Right cardiac atrium (tissue), 5 donors: ENCODE measurements around the gene TBRG4. TPM values are rescaled to one million over a fixed set of nuclear protein-coding genes. Genes with fewer than 3 reads are reported as not detected.

ENCODE experiments used
- ATAC-seq, 2 donors: fragments of 200-7000 bp; cut with Tn5 transposase; one replicate each; pipeline versions ENCODE4 v1.8.0 to v1.9.1; 2020; ENCODE audit warnings: moderate library complexity in 2 of 2, mild to moderate bottlenecking in 1 of 2
- DNase-seq, 3 donors: peaks; one replicate each; pipeline ENCODE4 v3.0.0-alpha.2; 2020
- H3K27ac ChIP-seq: one replicate; pipeline ENCODE4 v1.5.1; 2013; ENCODE audit warnings: mild to moderate bottlenecking, low read length, control low read depth, moderate library complexity
- H3K27me3 ChIP-seq: one replicate; pipeline ENCODE4 v1.6.1; 2013; ENCODE audit not compliant: control insufficient read depth, insufficient read depth
- H3K4me1 ChIP-seq: one replicate; pipeline ENCODE4 v1.6.1; 2013; ENCODE audit warnings: low read length; ENCODE audit not compliant: control insufficient read depth, insufficient read depth
- H3K4me3 ChIP-seq: one replicate; pipeline ENCODE4 v1.5.1; 2013; ENCODE audit warnings: low read length, control low read depth
- H3K9me3 ChIP-seq: one replicate; pipeline ENCODE4 v1.6.1; 2013; ENCODE audit warnings: low read length; ENCODE audit not compliant: control insufficient read depth
- WGBS: extraction: QIAGEN DNeasy Blood & Tissue Kit; methylation state at CpG from one replicate; pipeline ENCODE4 v1.1.7; 2013; 5-methylcytosine and 5-hydroxymethylcytosine counted together
- intact Hi-C, 4 donors: fragments of 100-400 bp; cut with DNase I; formaldehyde crosslinking; loops; one replicate each; pipeline versions ENCODE4 v1.11.0 to v1.14.0; 2022 to 2023
- polyA plus RNA-seq: library from polyadenylated mRNA; stranded (reverse); fragments of 200-250 nt; gene quantifications from one replicate; pipeline ENCODE4 v1.2.3, GENCODE V29; 2013
- total RNA-seq, 4 donors: library from RNA; stranded (reverse); fragmentation: NEBNext Ultra II Directional; extraction: Animal tissue kit (Norgen Biotek cat#: 25700); gene quantifications; one replicate each; pipeline ENCODE4 v1.2.1, GENCODE V29; 2021
- donor health status: healthy with polysubstance abuse.
- donor health status: DM: no; HTN: yes; CAD: no.
- donor health status: DM: no; HTN: no; CAD: no.
- donor health status: DM: no; HTN: yes; CAD: no; lungs with severe emphysema.
- donor health status: DM: yes; HTN: yes; CAD: no.

Gene TBRG4
- total and polyA plus RNA-seq, 5 donors, result 46.2 to 68.1 (median 55.0) TPM

DNA sequence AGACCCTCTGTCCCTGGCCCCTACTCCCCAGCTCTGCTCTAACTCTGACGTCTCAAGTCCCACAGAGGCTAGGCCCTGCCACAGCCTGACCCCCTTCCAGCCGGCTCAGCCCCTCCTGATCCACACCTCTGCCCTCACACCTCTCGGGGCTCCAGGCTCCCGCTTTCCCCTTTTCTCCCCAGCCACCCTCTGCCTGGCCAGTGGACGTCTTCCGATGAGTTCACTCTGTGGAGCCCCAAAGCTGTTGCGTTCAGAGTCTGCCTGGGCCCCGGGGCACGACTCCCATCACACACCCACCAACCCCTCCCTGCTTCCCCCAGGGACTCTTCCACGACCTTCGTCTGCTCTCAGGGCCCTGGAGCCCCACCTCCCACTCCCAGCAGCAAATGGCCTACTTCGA lies 18.4 kb upstream of the TBRG4 start:
- intact Hi-C loops, result loop anchor here (5.0 to 10.0 kb wide), 3 partner anchors 155 to 265 kb away; partner anchors contain the start of gene MYO1G (in 1 of the 4)
- Histone ChIP-seq H3K4me1 (no peaks in the 10 kb centered on the region), H3K27ac (no peak overlapping the region), H3K4me3 (no peak overlapping the region), H3K9me3 (no peaks in the 10 kb centered on the region), H3K27me3 (no peaks in the 10 kb centered on the region)
- no peak for ATAC-seq
- 71% methylated on average over 12 of the region's 12 CpGs for WGBS
- DNase-seq, result no peak

DNA sequence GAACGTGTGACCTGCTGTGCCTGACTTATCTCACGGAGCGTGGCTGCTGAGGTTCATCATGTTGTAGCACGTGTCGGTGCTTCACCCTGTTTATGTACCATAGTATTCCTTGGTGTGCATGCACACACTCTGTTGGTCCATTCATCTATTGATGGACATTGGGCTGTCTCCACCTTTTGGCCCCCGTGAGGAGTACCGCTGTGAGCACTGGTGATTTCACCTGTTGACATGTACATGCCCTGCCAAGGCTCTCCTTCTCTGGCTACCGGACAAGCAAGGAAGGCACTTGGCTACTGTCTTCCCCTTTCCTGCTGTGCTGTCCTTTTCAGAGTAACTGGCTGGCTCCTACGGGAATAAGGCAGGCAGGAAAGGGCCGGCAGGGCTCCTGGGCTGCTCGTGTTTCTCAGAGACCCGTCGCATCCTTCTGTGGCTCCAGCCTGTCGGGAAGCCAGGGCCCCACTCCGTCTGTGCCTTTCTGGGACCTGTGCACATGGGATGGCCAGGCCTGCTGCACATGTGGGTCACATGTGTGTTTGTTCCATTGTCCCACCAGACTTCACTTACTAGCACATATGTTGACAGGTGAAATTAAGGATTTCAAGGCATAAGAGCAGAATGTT lies 17.8 kb upstream of the TBRG4 start:
- 58% methylated on average over 15 of the region's 15 CpGs for WGBS
- no peak overlapping the region for H3K4me3 ChIP-seq
- H3K27me3 ChIP-seq, result no peaks in the 10 kb centered on the region
- intact Hi-C loops, result loop anchor here in 1 of 4 donors (10.0 kb wide), 1 partner anchor 154 kb away; the partner anchor contains the start of gene MYO1G
- H3K4me1 ChIP-seq, result no peaks in the 10 kb centered on the region
- no peak overlapping the region for H3K27ac ChIP-seq
- no peaks in the 10 kb centered on the region for H3K9me3 ChIP-seq
- ATAC-seq (no peak), DNase-seq (no peak)

GRCh38 chr7:45126920-45127319 lies 15.4 kb upstream of the TBRG4 start:
- WGBS, result 77% methylated on average over 6 of the region's 6 CpGs
- no peak for ATAC-seq
- Histone ChIP-seq H3K27me3 (no peaks in the 10 kb centered on the region), H3K9me3 (no peaks in the 10 kb centered on the region), H3K4me1 (no peaks in the 10 kb centered on the region), H3K27ac (no peak overlapping the region), H3K4me3 (no peak overlapping the region)
- intact Hi-C loops, result loop anchor here in 1 of 4 donors (10.0 kb wide), 1 partner anchor 152 kb away; the partner anchor contains the start of gene MYO1G
- DNase-seq, result no peak

DNA sequence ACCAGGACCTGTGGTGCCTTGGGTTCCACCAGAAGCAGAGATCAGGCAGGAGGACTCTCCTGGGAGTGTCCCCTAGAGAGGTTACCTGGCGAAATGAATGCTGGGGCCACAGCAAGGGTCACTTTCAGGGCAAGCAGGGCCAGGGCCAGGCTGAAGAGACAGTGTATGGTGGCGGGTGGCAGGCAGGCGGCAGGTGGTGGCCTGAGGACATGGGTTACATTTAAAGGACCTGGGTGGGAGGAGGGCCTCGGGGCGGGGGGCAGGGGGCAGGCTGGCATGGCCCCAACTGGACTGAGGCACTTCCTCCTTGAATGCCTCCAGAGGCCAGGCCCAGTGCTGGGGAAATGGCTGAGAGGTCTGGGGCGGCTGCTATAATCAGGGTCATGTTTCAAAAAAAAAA lies 14.7 kb upstream of the TBRG4 start:
- Histone ChIP-seq H3K9me3 (no peaks in the 10 kb centered on the region), H3K27ac (no peak overlapping the region), H3K4me1 (no peaks in the 10 kb centered on the region), H3K4me3 (no peak overlapping the region), H3K27me3 (no peaks in the 10 kb centered on the region)
- 75% methylated on average over 6 of the region's 6 CpGs for WGBS
- ATAC-seq (no peak), DNase-seq (no peak)
- intact Hi-C loops, result loop anchor here in 1 of 4 donors (10.0 kb wide), 1 partner anchor 151 kb away; the partner anchor contains the start of gene MYO1G

DNA sequence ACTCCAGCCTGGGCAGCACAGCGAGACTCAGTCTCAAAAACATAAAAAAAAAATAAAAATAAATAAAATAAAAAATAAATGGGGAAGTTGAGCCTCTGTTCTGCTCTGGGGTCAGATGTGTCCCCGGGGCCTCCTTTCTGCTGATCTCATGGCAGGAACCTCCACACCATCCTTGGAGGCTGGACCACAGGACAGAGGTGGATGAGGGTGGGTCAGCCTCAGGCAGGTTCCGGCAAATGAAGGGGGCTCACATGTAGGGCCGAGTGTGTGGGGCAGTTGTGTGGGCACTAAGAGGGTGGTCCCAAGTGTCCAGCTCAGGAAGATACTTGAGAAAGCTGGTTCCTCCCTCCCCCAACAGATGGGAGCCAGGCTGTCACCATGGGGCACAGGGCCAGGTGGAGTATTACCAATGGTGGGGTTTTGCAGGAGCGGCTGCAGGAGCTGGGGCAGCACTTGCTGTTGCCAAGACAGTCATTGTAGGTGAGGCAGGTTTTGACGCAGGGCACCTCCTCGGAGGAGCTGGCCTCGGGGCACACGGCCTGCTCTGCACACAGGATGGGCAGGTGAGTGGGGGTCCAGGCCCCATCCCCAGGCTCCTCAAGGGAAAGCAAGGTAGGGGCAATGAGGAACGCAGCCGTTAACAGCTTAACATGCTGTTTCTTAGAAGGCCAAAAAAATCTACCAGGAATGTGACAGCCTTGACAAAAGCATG lies 13.9 kb upstream of the TBRG4 start:
- intact Hi-C loops, result loop anchor here in 1 of 4 donors (10.0 kb wide), 1 partner anchor 151 kb away; the partner anchor contains the start of gene MYO1G

GRCh38 chr7:45123913-45124710 lies 12.6 kb upstream of the TBRG4 start:
- H3K4me1 ChIP-seq, result no peaks in the 10 kb centered on the region
- H3K27me3 ChIP-seq, result no peaks in the 10 kb centered on the region
- no peak overlapping the region for H3K27ac ChIP-seq
- no peak for ATAC-seq
- 65% methylated on average over 12 of the region's 12 CpGs for WGBS
- intact Hi-C loops, result loop anchor here in 1 of 4 donors (10.0 kb wide), 1 partner anchor 149 kb away; the partner anchor contains the start of gene MYO1G
- no peaks in the 10 kb centered on the region for H3K9me3 ChIP-seq
- DNase-seq, result no peak
- no peak overlapping the region for H3K4me3 ChIP-seq

More for the DNA sequence above, 13.9 kb upstream of the TBRG4 start:
- 93% methylated on average over 11 of the region's 11 CpGs for WGBS
- Histone ChIP-seq H3K27me3 (no peaks in the 10 kb centered on the region), H3K4me1 (no peaks in the 10 kb centered on the region), H3K4me3 (no peak overlapping the region), H3K27ac (no peak overlapping the region), H3K9me3 (no peaks in the 10 kb centered on the region)
- DNase-seq (no peak), ATAC-seq (no peak)

GRCh38 chr7:45122975-45123860 lies 11.7 kb upstream of the TBRG4 start:
- Histone ChIP-seq H3K27ac (no peak overlapping the region), H3K4me3 (no peak overlapping the region), H3K9me3 (no peaks in the 10 kb centered on the region), H3K4me1 (no peaks in the 10 kb centered on the region), H3K27me3 (no peaks in the 10 kb centered on the region)
- intact Hi-C loops, result loop anchor here in 1 of 4 donors (10.0 kb wide), 1 partner anchor 148 kb away; the partner anchor contains the start of gene MYO1G
- WGBS, result 71% methylated on average over 16 of the region's 16 CpGs
- no peak for ATAC-seq
- DNase-seq, result no peak

DNA sequence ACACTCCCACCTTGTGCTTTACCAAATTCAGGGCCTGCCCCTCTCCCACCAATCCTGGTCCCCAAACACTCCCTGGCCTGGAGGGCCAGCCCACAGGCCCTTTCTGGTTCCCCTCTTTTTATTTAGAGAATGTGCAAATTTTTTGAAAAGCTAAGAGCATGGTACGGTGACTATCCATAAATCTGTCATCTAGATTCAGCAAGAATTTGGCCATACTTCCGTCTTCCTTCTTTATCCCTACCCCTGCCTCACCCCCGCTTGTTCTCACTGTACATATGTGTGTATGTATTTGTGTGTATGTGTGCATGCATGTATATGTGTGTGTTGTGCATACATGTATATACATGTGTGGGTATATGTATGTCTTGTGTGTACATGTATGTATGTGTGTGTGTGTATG lies 8.1 kb upstream of the TBRG4 start:
- Histone ChIP-seq H3K27me3 (no peaks in the 10 kb centered on the region), H3K4me3 (no peak overlapping the region), H3K27ac (no peak overlapping the region), H3K4me1 (no peaks in the 10 kb centered on the region), H3K9me3 (no peaks in the 10 kb centered on the region)
- no peak for DNase-seq
- intact Hi-C loops, result no loop called here
- 97% methylated on average over 3 of the region's 3 CpGs for WGBS
- ATAC-seq, result no peak

GRCh38 chr7:45118889-45119331 lies 7.4 kb upstream of the TBRG4 start:
- DNase-seq (no peak), ATAC-seq (no peak)
- Histone ChIP-seq H3K4me1 (no peaks in the 10 kb centered on the region), H3K9me3 (no peaks in the 10 kb centered on the region), H3K27ac (no peak overlapping the region), H3K4me3 (no peak overlapping the region), H3K27me3 (no peaks in the 10 kb centered on the region)
- intact Hi-C loops, result no loop called here
- 98% methylated on average over 3 of the region's 3 CpGs for WGBS

GRCh38 chr7:45118292-45118691 lies 6.8 kb upstream of the TBRG4 start:
- Histone ChIP-seq H3K4me1 (no peaks in the 10 kb centered on the region), H3K27me3 (no peaks in the 10 kb centered on the region), H3K27ac (no peak overlapping the region), H3K9me3 (no peaks in the 10 kb centered on the region), H3K4me3 (no peak overlapping the region)
- no peak for ATAC-seq
- intact Hi-C loops, result no loop called here
- WGBS, result 88% methylated on average over 4 of the region's 4 CpGs
- no peak for DNase-seq
